Activated effector memory CD4-positive, alpha-beta T cell treated with anti-CD3 and anti-CD28 coated beads, Interleukin-2, amount 50 U/mL, for 16 hours (primary cell): Measurements from ENCODE around the gene CSGALNACT2.

Experiments used
- DNase-seq: peaks from one replicate; pipeline ENCODE4 v3.0.0-alpha.2; 2020

Gene CSGALNACT2

GRCh38 chr10:43112608-43112961 lies 25.7 kb upstream of the CSGALNACT2 start:
- DNase-seq, result no peak

- DNase-seq, result no peak
Measured at GRCh38 chr10:43113201-43114087, 24.8 kb upstream of the CSGALNACT2 start.

GRCh38 chr10:43114088-43114742 lies 24.0 kb upstream of the CSGALNACT2 start:
- DNase-seq, result no peak

- no peak for DNase-seq
Measured at GRCh38 chr10:43114743-43115611, 23.3 kb upstream of the CSGALNACT2 start.

- peak; percentile 54 for DNase-seq
Measured at GRCh38 chr10:43115881-43116595, 22.2 kb upstream of the CSGALNACT2 start.

GRCh38 chr10:43116596-43116995 lies 21.6 kb upstream of the CSGALNACT2 start:
- peak; percentile 39 for DNase-seq

- peak; percentile 58 for DNase-seq
Measured at GRCh38 chr10:43117031-43117776, 21.0 kb upstream of the CSGALNACT2 start.

- peak; percentile 50 for DNase-seq
Measured at GRCh38 chr10:43117777-43118583, 20.3 kb upstream of the CSGALNACT2 start.

- DNase-seq, result peak; percentile 58
Measured at GRCh38 chr10:43118631-43119415, 19.4 kb upstream of the CSGALNACT2 start.

GRCh38 chr10:43119416-43120115 lies 18.7 kb upstream of the CSGALNACT2 start:
- peak; percentile 61 for DNase-seq

GRCh38 chr10:43120116-43120928 lies 17.9 kb upstream of the CSGALNACT2 start:
- DNase-seq, result peak; percentile 50

GRCh38 chr10:43120929-43121314 lies 17.3 kb upstream of the CSGALNACT2 start:
- peak; percentile 76 for DNase-seq

GRCh38 chr10:43121444-43121843 lies 16.8 kb upstream of the CSGALNACT2 start:
- DNase-seq, result peak; percentile 59

- no peak for DNase-seq
Measured at GRCh38 chr10:43122096-43122495, 16.1 kb upstream of the CSGALNACT2 start.

GRCh38 chr10:43122826-43123225 lies 15.4 kb upstream of the CSGALNACT2 start:
- DNase-seq, result no peak

GRCh38 chr10:43123361-43124093 lies 14.7 kb upstream of the CSGALNACT2 start:
- no peak for DNase-seq

GRCh38 chr10:43124094-43124521 lies 14.1 kb upstream of the CSGALNACT2 start:
- DNase-seq, result no peak
